Endodermal cell (in vitro differentiated cells): ENCODE results near the gene ARMC2. TPM values are rescaled to one million over a fixed set of nuclear protein-coding genes. Genes with fewer than 3 reads are reported as not detected.
A peak's percentile ranks its signal among the peaks of the same experiment; 100 is the strongest.

Experiments
- DNase-seq: peaks from one replicate; pipeline ENCODE4 v3.0.0-alpha.2; 2017
- H3K27ac ChIP-seq: 2 replicates; pipeline ENCODE4 v1.5.1; 2013; ENCODE audit warnings: mild to moderate bottlenecking, low read depth, low read length, moderate library complexity
- H3K27me3 ChIP-seq: 2 replicates; pipeline ENCODE4 v1.6.1; 2013; ENCODE audit warnings: mild to moderate bottlenecking, low read length, moderate library complexity; ENCODE audit not compliant: insufficient read depth, control insufficient read depth, poor library complexity, severe bottlenecking
- H3K36me3 ChIP-seq: 2 replicates; pipeline ENCODE4 v1.7.0; 2013; ENCODE audit warnings: mild to moderate bottlenecking, low read length, moderate library complexity; ENCODE audit not compliant: control insufficient read depth, insufficient read depth
- H3K4me1 ChIP-seq: one replicate; pipeline ENCODE4 v1.7.0; 2013; ENCODE audit warnings: low read length; ENCODE audit not compliant: control insufficient read depth, insufficient read depth
- H3K4me3 ChIP-seq: 2 replicates; pipeline ENCODE4 v1.5.1; 2013; ENCODE audit warnings: mild to moderate bottlenecking, low read length, moderate library complexity
- H3K9ac ChIP-seq: 2 replicates; pipeline ENCODE4 v1.6.1; 2013; ENCODE audit warnings: mild to moderate bottlenecking, low read length, moderate library complexity; ENCODE audit not compliant: poor library complexity, severe bottlenecking; ENCODE audit errors: extremely low read depth
- H3K9me3 ChIP-seq: 2 replicates; pipeline ENCODE4 v1.6.1; 2013; ENCODE audit warnings: mild to moderate bottlenecking, low read length, moderate library complexity; ENCODE audit not compliant: control insufficient read depth
- H3K27ac Mint-ChIP-seq: 2 replicates; pipeline ENCODE4 v1.8.0; 2020; ENCODE audit warnings: mixed read lengths
- H3K27me3 Mint-ChIP-seq: 2 replicates; pipeline ENCODE4 v1.8.0; 2021; ENCODE audit warnings: mild to moderate bottlenecking, mixed read lengths; ENCODE audit not compliant: insufficient read depth
- H3K36me3 Mint-ChIP-seq: 2 replicates; pipeline ENCODE4 v1.8.0; 2020; ENCODE audit warnings: low read depth, mixed read lengths
- H3K4me1 Mint-ChIP-seq: 2 replicates; pipeline ENCODE4 v1.8.0; 2020; ENCODE audit warnings: mixed read lengths
- H3K4me3 Mint-ChIP-seq: 2 replicates; pipeline ENCODE4 v1.8.0; 2020; ENCODE audit warnings: mild to moderate bottlenecking, moderate library complexity, mixed read lengths
- H3K9me3 Mint-ChIP-seq: 2 replicates; pipeline ENCODE4 v1.8.0; 2020; ENCODE audit warnings: mild to moderate bottlenecking, mixed read lengths
- CTCF ChIP-seq: fragments of 200-600 bp; sonication (generic); conservative IDR thresholded peaks from 2 replicates; pipeline ENCODE4 v1.5.0; 2021; ENCODE audit warnings: antibody characterized with exemption, mild to moderate bottlenecking
- WGBS, 2 experiments: methylation state at CpG; one replicate each; pipeline versions ENCODE4 v1.1.5 to v1.1.7; 2013; ENCODE audit warnings: missing lambda C conversion rate in 2 of 2, mixed read lengths in 1 of 2; ENCODE audit not compliant: insufficient coverage in 1 of 2, insufficient read length in 1 of 2; 5-methylcytosine and 5-hydroxymethylcytosine counted together
- total RNA-seq, 2 donors: library from RNA; stranded (reverse); fragmentation: NEBNext Ultra II Directional in 1 of 2; extraction: Animal tissue kit (Norgen Biotek cat#: 25700) in 1 of 2; gene quantifications; 2 replicates in 1 of 2; 3 replicates in 1 of 2; pipeline ENCODE4 v1.2.1, GENCODE V29; 2021

ARMC2 gene
- total RNA-seq, 2 donors from 2014 or later = 7.1 to 8.3 TPM

DNA sequence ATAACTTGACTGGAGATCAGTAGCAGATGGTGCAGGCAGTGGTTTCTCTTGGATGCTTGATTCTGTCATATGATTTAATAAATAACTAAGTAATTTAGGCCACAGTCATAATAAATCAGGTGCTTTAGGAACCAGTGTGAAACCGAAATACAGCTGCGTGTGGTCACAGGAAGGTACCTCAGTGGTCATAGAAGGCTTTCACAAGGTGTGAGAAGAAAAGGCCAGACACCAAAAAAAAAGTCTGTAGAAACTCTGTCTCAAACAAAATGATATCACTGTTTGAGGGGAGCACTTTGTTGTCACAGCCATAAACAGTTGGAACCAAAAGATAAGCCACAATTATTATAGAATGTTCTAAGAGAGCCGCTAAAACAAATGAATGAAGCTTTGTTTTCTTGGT is 56.5 kb downstream of the ARMC2 start:
- H3K9ac ChIP-seq = no peak overlapping the region
- no peak overlapping the region for H3K27ac Mint-ChIP-seq
- peaks cover 59% of the 10 kb centered on the region for H3K27me3 Mint-ChIP-seq
- no peak for DNase-seq
- no peak overlapping the region for H3K4me3 ChIP-seq
- TF ChIP-seq CTCF = no peak
- no peaks in the 10 kb centered on the region for H3K9me3 Mint-ChIP-seq
- H3K27me3 ChIP-seq = peaks cover 18% of the 10 kb centered on the region
- H3K36me3 Mint-ChIP-seq = no peaks in the 10 kb centered on the region
- H3K36me3 ChIP-seq = no peaks in the 10 kb centered on the region
- no peak overlapping the region for H3K4me3 Mint-ChIP-seq
- H3K9me3 ChIP-seq = no peaks in the 10 kb centered on the region
- peaks cover 3% of the 10 kb centered on the region for H3K4me1 ChIP-seq
- H3K27ac ChIP-seq = no peak overlapping the region
- WGBS, 2 experiments = 86 to 94% methylated on average over 2 to 3 of the region's 3 CpGs
- H3K4me1 Mint-ChIP-seq = peaks cover 22% of the 10 kb centered on the region

DNA sequence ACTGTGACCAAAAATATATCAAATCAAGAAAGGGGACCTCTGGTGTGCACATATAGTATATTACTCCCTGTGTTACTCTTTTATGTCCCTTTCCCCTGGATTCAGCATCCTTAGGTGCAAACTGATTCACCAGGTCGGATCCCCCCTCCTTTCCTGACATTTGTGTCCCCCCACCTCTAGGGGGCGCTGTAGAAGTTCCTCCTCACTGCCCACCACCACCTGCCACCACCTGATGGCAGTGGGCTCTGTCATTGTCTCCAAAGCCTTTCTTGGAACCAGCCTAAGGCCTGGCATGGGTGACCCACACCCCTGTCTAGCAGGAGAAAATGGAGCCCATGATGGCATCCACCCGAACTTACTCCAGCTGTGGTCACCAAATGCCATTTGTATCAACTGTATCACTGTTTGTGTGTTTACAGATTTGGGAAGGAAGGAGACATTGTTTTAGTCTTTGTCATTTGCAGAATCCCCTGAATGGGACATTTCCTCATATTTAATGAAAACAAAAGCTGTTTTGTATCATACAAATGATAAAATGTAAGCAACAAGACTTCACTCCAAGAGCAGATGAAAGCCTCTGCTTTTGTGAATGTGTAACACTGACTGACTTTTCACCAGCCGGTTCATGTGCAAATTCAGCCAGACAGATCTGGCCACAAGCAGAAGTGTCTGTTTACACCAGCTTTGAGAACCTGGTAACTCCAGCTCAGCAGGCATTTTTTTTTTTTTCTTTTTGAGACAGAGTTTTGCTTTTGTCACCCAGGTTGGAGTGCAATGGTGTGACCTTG is 66.2 kb downstream of the ARMC2 start:
- H3K27me3 ChIP-seq = no peaks in the 10 kb centered on the region
- H3K9ac ChIP-seq = no peak overlapping the region
- Mint-ChIP-seq H3K36me3 (no peaks in the 10 kb centered on the region), H3K27ac (no peak overlapping the region), H3K4me3 (no peak overlapping the region), H3K27me3 (peaks cover 4% of the 10 kb centered on the region), H3K4me1 (no peaks in the 10 kb centered on the region), H3K9me3 (no peaks in the 10 kb centered on the region)
- 83 to 95% methylated on average over 2 to 4 of the region's 4 CpGs for WGBS, 2 experiments
- H3K36me3 ChIP-seq = no peaks in the 10 kb centered on the region
- TF ChIP-seq CTCF = peak; percentile 90
- DNase-seq = peak; percentile 86
- H3K9me3 ChIP-seq = no peaks in the 10 kb centered on the region
- H3K4me3 ChIP-seq = no peak overlapping the region
- H3K27ac ChIP-seq = no peak overlapping the region
- H3K4me1 ChIP-seq = no peaks in the 10 kb centered on the region

DNA sequence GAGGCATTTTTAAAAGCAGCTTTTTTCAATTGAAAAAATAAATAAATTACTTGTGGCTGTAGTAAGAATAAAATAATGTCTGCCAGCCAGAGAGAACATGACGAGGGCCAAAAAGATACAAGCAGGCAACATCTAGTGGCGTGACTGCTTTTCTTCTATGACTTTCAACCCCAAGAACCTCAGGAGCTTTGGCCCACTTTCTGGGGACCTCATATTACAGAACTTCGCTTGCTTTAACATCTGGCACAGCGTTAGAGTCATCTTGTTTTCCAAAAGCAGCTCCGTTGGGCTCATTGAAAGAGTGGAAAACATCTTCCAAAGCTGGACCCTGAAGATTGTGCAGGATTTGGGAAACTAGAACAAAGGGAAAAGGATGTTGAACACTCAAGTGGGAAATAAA is 67.0 kb downstream of the ARMC2 start:
- Histone ChIP-seq H3K4me3 (no peak overlapping the region), H3K9ac (no peak overlapping the region), H3K36me3 (no peaks in the 10 kb centered on the region), H3K27me3 (no peaks in the 10 kb centered on the region), H3K27ac (no peak overlapping the region), H3K4me1 (no peaks in the 10 kb centered on the region), H3K9me3 (no peaks in the 10 kb centered on the region)
- no peak overlapping the region for H3K27ac Mint-ChIP-seq
- no peak for TF ChIP-seq CTCF
- no peaks in the 10 kb centered on the region for H3K9me3 Mint-ChIP-seq
- no peaks in the 10 kb centered on the region for H3K36me3 Mint-ChIP-seq
- no peak for DNase-seq
- no peaks in the 10 kb centered on the region for H3K27me3 Mint-ChIP-seq
- no peak overlapping the region for H3K4me3 Mint-ChIP-seq
- H3K4me1 Mint-ChIP-seq = no peaks in the 10 kb centered on the region
- 91 to 93% methylated on average over 5 of the region's 5 CpGs for WGBS, 2 experiments
